CD14-positive monocyte (primary cell): Measurements from ENCODE around the gene HIVEP3. TPM values are rescaled to one million over a fixed set of nuclear protein-coding genes. Genes with fewer than 3 reads are reported as not detected.

Experiments
- DNase-seq, 3 donors: peaks; one replicate each; pipeline ENCODE4 v3.0.0-alpha.2; 2011 to 2022
- H2AFZ ChIP-seq: 2 replicates; pipeline ENCODE4 v1.6.0; 2012; ENCODE audit warnings: mild to moderate bottlenecking, low read depth, low read length, inconsistent platforms; ENCODE audit not compliant: insufficient read depth, poor library complexity, severe bottlenecking
- H3K27ac ChIP-seq, 2 donors: 1 replicate in 1 of 2; 2 replicates in 1 of 2; pipeline ENCODE4 v1.5.1; 2012 to 2013; ENCODE audit warnings: low read length in 2 of 2, control low read depth in 1 of 2, inconsistent platforms in 1 of 2, low read depth in 1 of 2, mild to moderate bottlenecking in 1 of 2
- H3K27me3 ChIP-seq, 2 donors: one replicate each; pipeline versions ENCODE4 v1.6.0 to v1.6.1; 2011 to 2013; ENCODE audit warnings: low read length in 2 of 2; ENCODE audit not compliant: control insufficient read depth in 2 of 2, insufficient read depth in 2 of 2
- H3K36me3 ChIP-seq, 2 donors: replicated peaks in 1 of 2; 1 replicate in 1 of 2; 2 replicates in 1 of 2; pipeline versions ENCODE4 v1.5.1 to v1.6.1; 2012 to 2013; ENCODE audit warnings: low read length in 2 of 2, control low read depth in 1 of 2, inconsistent platforms in 1 of 2, mild to moderate bottlenecking in 1 of 2; ENCODE audit not compliant: insufficient read depth in 2 of 2, control insufficient read depth in 1 of 2
- H3K4me1 ChIP-seq, 2 donors: 1 replicate in 1 of 2; 2 replicates in 1 of 2; pipeline versions ENCODE4 v1.5.1 to v1.6.1; 2012 to 2013; ENCODE audit warnings: low read length in 2 of 2, control low read depth in 1 of 2, inconsistent platforms in 1 of 2, mild to moderate bottlenecking in 1 of 2, moderate library complexity in 1 of 2; ENCODE audit not compliant: insufficient read depth in 2 of 2, control insufficient read depth in 1 of 2
- H3K4me2 ChIP-seq: replicated peaks from 2 replicates; pipeline ENCODE3; 2012; ENCODE audit warnings: low read length, moderate library complexity, mild to moderate bottlenecking; ENCODE audit not compliant: poor library complexity, severe bottlenecking; ENCODE audit errors: extremely low read depth
- H3K4me3 ChIP-seq, 3 experiments: fragments of 200-600 bp in 1 of 3; sonication (generic) in 1 of 3; replicated peaks in 1 of 3; 1 replicate in 2 of 3; 2 replicates in 1 of 3; pipeline ENCODE4 v1.5.1; 2011 to 2013; ENCODE audit warnings: low read length in 3 of 3, mild to moderate bottlenecking in 3 of 3, control low read depth in 2 of 3, low read depth in 2 of 3, inconsistent platforms in 1 of 3, moderate library complexity in 1 of 3
- H3K79me2 ChIP-seq: 2 replicates; pipeline ENCODE4 v1.6.0; 2012; ENCODE audit warnings: mild to moderate bottlenecking, control low read depth, inconsistent platforms, low read length, moderate library complexity; ENCODE audit not compliant: insufficient read depth
- H3K9ac ChIP-seq: 2 replicates; pipeline ENCODE4 v1.6.0; 2017; ENCODE audit warnings: low read length, mild to moderate bottlenecking; ENCODE audit not compliant: insufficient read depth, poor library complexity, severe bottlenecking
- H3K9me3 ChIP-seq, 2 donors: replicated peaks in 1 of 2; 1 replicate in 1 of 2; 2 replicates in 1 of 2; pipeline versions ENCODE4 v1.5.1 to v1.6.1; 2012 to 2013; ENCODE audit warnings: low read length in 2 of 2, control low read depth in 1 of 2; ENCODE audit not compliant: control insufficient read depth in 1 of 2, insufficient read depth in 1 of 2
- H4K20me1 ChIP-seq: 2 replicates; pipeline ENCODE4 v1.6.0; 2012; ENCODE audit warnings: mild to moderate bottlenecking, low read length, control low read depth, moderate library complexity; ENCODE audit not compliant: insufficient read depth
- H3K27ac Mint-ChIP-seq, 7 donors: one replicate each; pipeline ENCODE4 v1.8.0; 2020; ENCODE audit warnings: mild to moderate bottlenecking in 7 of 7, mixed read lengths in 7 of 7, moderate library complexity in 6 of 7, inconsistent platforms in 2 of 7
- H3K27me3 Mint-ChIP-seq, 3 donors: one replicate each; pipeline ENCODE4 v1.8.0; 2021 to 2022; ENCODE audit warnings: low read depth in 3 of 3, mild to moderate bottlenecking in 3 of 3, mixed read lengths in 3 of 3, moderate library complexity in 3 of 3, inconsistent platforms in 1 of 3
- H3K36me3 Mint-ChIP-seq, 2 donors: one replicate each; pipeline ENCODE4 v1.8.0; 2020; ENCODE audit warnings: mixed read lengths in 2 of 2, inconsistent platforms in 1 of 2, mild to moderate bottlenecking in 1 of 2
- H3K4me1 Mint-ChIP-seq: one replicate; pipeline ENCODE4 v1.8.0; 2020; ENCODE audit warnings: mild to moderate bottlenecking, mixed read lengths
- H3K4me3 Mint-ChIP-seq, 2 donors: one replicate each; pipeline ENCODE4 v1.8.0; 2020; ENCODE audit warnings: mild to moderate bottlenecking in 2 of 2, mixed read lengths in 2 of 2, moderate library complexity in 1 of 2
- H3K9me3 Mint-ChIP-seq, 7 donors: one replicate each; pipeline ENCODE4 v1.8.0; 2020 to 2022; ENCODE audit warnings: mixed read lengths in 7 of 7, mild to moderate bottlenecking in 6 of 7, moderate library complexity in 6 of 7, inconsistent platforms in 2 of 7
- CTCF ChIP-seq: fragments of 200-600 bp; IDR thresholded peaks from one replicate; pipeline ENCODE4 v1.8.0; 2022; ENCODE audit warnings: antibody characterized with exemption, mild to moderate bottlenecking
- WGBS: methylation state at CpG from one replicate; pipeline ENCODE4 v1.1.5; 2013; ENCODE audit warnings: missing lambda C conversion rate; ENCODE audit not compliant: insufficient coverage; 5-methylcytosine and 5-hydroxymethylcytosine counted together
- intact Hi-C, 2 donors: fragments of 100-400 bp; cut with micrococcal nuclease; formaldehyde crosslinking; loops; one replicate each; pipeline versions ENCODE4 v1.15.0 to v1.15.1; 2023
- polyA plus RNA-seq, 3 donors: library from polyadenylated mRNA; depleted of rRNA in 1 of 3; unstranded in 2 of 3; stranded (reverse) in 1 of 3; fragments of 300-500 nt in 2 of 3; fragments of >200 nt in 1 of 3; fragmentation: Illumina TruSeq in 2 of 3; gene quantifications; 1 replicate in 2 of 3; 2 replicates in 1 of 3; pipeline ENCODE4 v1.2.3, GENCODE V29; 2012 to 2021

Gene HIVEP3
- polyA plus RNA-seq, 3 donors = 1.2 to 3.7 (median 1.8) TPM

GRCh38 chr1:41852091-41852490 lies 66.6 kb downstream of the HIVEP3 start:
- no peak for DNase-seq
- Histone ChIP-seq H3K27ac (no peak overlapping the region), H4K20me1 (no peaks in the 10 kb centered on the region), H3K4me1 (peaks cover 11 to 14% of the 10 kb centered on the region in 2 donors), H3K9me3 (no peaks in the 10 kb centered on the region), H3K36me3 (no peaks in the 10 kb centered on the region), H3K79me2 (no peaks in the 10 kb centered on the region), H3K4me3 (no peak overlapping the region), H2AFZ (no peak overlapping the region), H3K4me2 (no peak overlapping the region), H3K9ac (no peak overlapping the region), H3K27me3 (no peaks in the 10 kb centered on the region)
- WGBS = 87% methylated on average over 6 of the region's 7 CpGs
- intact Hi-C loops = no loop called here
- H3K27me3 Mint-ChIP-seq = peaks cover 0 to 4% (median 2%) of the 10 kb centered on the region in 3 donors
- peaks cover 0 to 6% (median 3%) of the 10 kb centered on the region in 7 donors for H3K9me3 Mint-ChIP-seq
- H3K27ac Mint-ChIP-seq = no peak overlapping the region
- peaks cover 0 to 2% of the 10 kb centered on the region in 2 donors for H3K36me3 Mint-ChIP-seq
- no peak overlapping the region for H3K4me3 Mint-ChIP-seq
- peaks cover 11% of the 10 kb centered on the region for H3K4me1 Mint-ChIP-seq
- no peak for TF ChIP-seq CTCF

GRCh38 chr1:41851589-41851988 lies 67.1 kb downstream of the HIVEP3 start:
- TF ChIP-seq CTCF = no peak
- Histone ChIP-seq H3K4me1 (peaks cover 11 to 14% of the 10 kb centered on the region in 2 donors), H3K4me2 (no peak overlapping the region), H3K27me3 (no peaks in the 10 kb centered on the region), H3K9me3 (no peaks in the 10 kb centered on the region), H3K36me3 (no peaks in the 10 kb centered on the region), H3K79me2 (no peaks in the 10 kb centered on the region), H4K20me1 (no peaks in the 10 kb centered on the region), H3K27ac (no peak overlapping the region), H3K9ac (no peak overlapping the region), H3K4me3 (no peak overlapping the region), H2AFZ (no peak overlapping the region)
- peaks cover 0 to 2% of the 10 kb centered on the region in 2 donors for H3K36me3 Mint-ChIP-seq
- intact Hi-C loops = no loop called here
- H3K4me3 Mint-ChIP-seq = no peak overlapping the region
- H3K27ac Mint-ChIP-seq = peak overlapping the region in 3 of 7 donors; percentile 2 to 75 (median 62)
- H3K4me1 Mint-ChIP-seq = peaks cover 16% of the 10 kb centered on the region
- DNase-seq = peak; percentile 78 to 90 (median 78)
- H3K9me3 Mint-ChIP-seq = peaks cover 0 to 6% (median 3%) of the 10 kb centered on the region in 7 donors
- peaks cover 0 to 5% (median 2%) of the 10 kb centered on the region in 3 donors for H3K27me3 Mint-ChIP-seq
- 0% methylated on average over 4 of the region's 5 CpGs for WGBS
